ENCODE data around the gene SH3TC1. TPM values are rescaled to one million over a fixed set of nuclear protein-coding genes. Genes with fewer than 3 reads are reported as not detected.

SH3TC1 gene
- total and polyA plus RNA-seq, 2 of the 13 experiments (the other 11 are each of a cell fraction or from before 2014, with no cell fraction given), result 14.9 to 21.8 TPM

- BruUV-seq (replicated peaks), result no TSS peak
- POLR2A ChIA-PET, result interaction anchor here (1.0 to 1.3 kb wide), 1 partner anchor 63 kb away, joined by 3 to 4 read pairs; no protein-coding TSS in a partner anchor
- H3K4me3 ChIP-seq (replicated peaks in 1 of 3; ENCODE audit: insufficient read depth in 1 of 3, low read depth in 2 of 3, low read length in 3 of 3), result no peak overlapping the region
- H3K36me3 ChIP-seq (replicated peaks in 1 of 2; ENCODE audit: control insufficient read depth in 1 of 2, insufficient read depth in 2 of 2, low read length in 2 of 2), result peaks cover 17 to 40% of the 10 kb centered on the region in 2 experiments
- no peaks in the 10 kb centered on the region for H3K27me3 ChIP-seq (ENCODE audit: control insufficient read depth in 1 of 2, insufficient read depth in 2 of 2, low read length in 2 of 2)
- no peaks in the 10 kb centered on the region for H3K9me3 ChIP-seq (ENCODE audit: low read length)
- H3K4me2 ChIP-seq (ENCODE audit: low read depth, low read length), result no peak overlapping the region
- no peak for DNase-seq (ENCODE audit: low spot score)
- intact Hi-C loops (cut with micrococcal nuclease; ENCODE audit: unreplicated experiment) (loop anchor here (5.0 kb wide), 1 partner anchor 47 kb away; no protein-coding TSS in a partner anchor), in situ Hi-C loops (cut with HindIII; ENCODE audit: extremely low pct_ligation_motif_present, low pct_unique_long_range_greater_than_20kb) (loop anchor here (5.0 kb wide), 1 partner anchor 163 kb away; no protein-coding TSS in a partner anchor)
- TF ChIP-seq SSRP1 (CRISPR knock-in tag; IDR thresholded peaks at IDR 0.05), result no peak
- TF ChIP-seq MEIS2 (CRISPR knock-in tag; IDR thresholded peaks at IDR 0.05), result no peak
- peak; percentile 48 for TF ChIP-seq AGO2 (optimal IDR thresholded peaks at IDR 0.05; ENCODE audit: low read depth, low read length)
- no peak for TF ChIP-seq ZNF609 (CRISPR knock-in tag; IDR thresholded peaks at IDR 0.05; ENCODE audit: borderline replicate concordance)
- no peak overlapping the region for H2AFZ ChIP-seq (ENCODE audit: low read length)
- H3K27ac ChIP-seq (ENCODE audit: extremely low read length, insufficient read depth, low read length), result no peak overlapping the region
- no CpG with 5 or more reads among the region's 9 CpGs for WGBS (ENCODE audit: low lambda C conversion rate)
- no peak overlapping the region for H3K9ac ChIP-seq (ENCODE audit: insufficient read depth, low read depth, low read length)
- CTCF ChIA-PET (ENCODE audit: low intra/inter-chr PET ratio, low total read pairs), result interaction anchor here (3.7 kb wide), 1 partner anchor 163 kb away, joined by 29 read pairs; no protein-coding TSS in a partner anchor
- no peak for FAIRE-seq
- no peaks in the 10 kb centered on the region for H3K79me2 ChIP-seq (ENCODE audit: insufficient read depth, low read length)
- H3K4me1 ChIP-seq (ENCODE audit: insufficient read depth, low read length), result peaks cover 42% of the 10 kb centered on the region
- no peak for ATAC-seq
- H4K20me1 ChIP-seq (ENCODE audit: insufficient read depth, low read length), result peaks cover 9% of the 10 kb centered on the region; the same call in 1 of the 2 replicates
Observed at GRCh38 chr4:8239661-8240060, 40.6 kb downstream of the SH3TC1 start.

Data from HepG2 (cell line).